ENCODE data around the gene SLC5A5.

DNA sequence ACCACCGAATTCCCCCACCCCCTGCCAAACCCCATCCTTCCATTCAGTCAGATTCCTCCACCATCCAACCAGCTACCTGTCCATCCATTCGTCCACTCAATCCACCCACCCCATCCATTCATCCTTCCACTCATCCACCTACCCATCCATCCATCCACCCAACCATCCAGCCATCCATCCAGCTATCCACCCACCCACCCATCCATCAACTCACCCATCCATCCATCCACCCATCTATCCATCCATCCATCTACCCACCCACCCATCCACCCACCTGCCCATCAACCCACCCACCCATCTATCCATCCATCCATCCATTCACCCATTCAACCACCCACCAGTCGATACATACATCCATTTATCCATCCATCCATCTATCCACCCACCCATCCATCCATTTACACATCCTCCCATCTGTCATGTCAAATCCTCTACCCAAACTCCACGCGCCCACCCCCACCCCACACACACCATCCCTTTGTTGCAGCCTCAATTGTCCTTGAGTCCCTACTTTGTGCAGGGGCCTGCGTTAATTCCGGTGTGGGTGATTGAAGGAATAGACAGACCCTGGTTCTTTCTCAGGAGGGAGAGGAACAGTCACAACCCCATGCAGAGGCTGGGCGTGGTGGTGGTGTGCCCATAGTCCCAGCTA is 5.3 kb upstream of the SLC5A5 start:
- TF ChIP-seq, protein P1, sequence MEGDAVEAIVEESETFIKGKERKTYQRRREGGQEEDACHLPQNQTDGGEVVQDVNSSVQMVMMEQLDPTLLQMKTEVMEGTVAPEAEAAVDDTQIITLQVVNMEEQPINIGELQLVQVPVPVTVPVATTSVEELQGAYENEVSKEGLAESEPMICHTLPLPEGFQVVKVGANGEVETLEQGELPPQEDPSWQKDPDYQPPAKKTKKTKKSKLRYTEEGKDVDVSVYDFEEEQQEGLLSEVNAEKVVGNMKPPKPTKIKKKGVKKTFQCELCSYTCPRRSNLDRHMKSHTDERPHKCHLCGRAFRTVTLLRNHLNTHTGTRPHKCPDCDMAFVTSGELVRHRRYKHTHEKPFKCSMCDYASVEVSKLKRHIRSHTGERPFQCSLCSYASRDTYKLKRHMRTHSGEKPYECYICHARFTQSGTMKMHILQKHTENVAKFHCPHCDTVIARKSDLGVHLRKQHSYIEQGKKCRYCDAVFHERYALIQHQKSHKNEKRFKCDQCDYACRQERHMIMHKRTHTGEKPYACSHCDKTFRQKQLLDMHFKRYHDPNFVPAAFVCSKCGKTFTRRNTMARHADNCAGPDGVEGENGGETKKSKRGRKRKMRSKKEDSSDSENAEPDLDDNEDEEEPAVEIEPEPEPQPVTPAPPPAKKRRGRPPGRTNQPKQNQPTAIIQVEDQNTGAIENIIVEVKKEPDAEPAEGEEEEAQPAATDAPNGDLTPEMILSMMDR (IDR thresholded peaks at IDR 0.05), result no peak
- no peak for TF ChIP-seq POLR2AphosphoS5 (IDR thresholded peaks at IDR 0.05)
- no peak for TF ChIP-seq POLR2A (IDR thresholded peaks at IDR 0.05)
